GM20000 (cell line): Measurements from ENCODE around the gene TNPO1.
A peak's percentile ranks its signal among the peaks of the same experiment; 100 is the strongest.

Source experiments
- DNase-seq: peaks from one replicate; pipeline ENCODE4 v3.0.0; 2012; ENCODE audit warnings: low spot score
- CTCF ChIP-seq: IDR thresholded peaks from 2 replicates; pipeline ENCODE4 v1.5.1; 2012; ENCODE audit warnings: mild to moderate bottlenecking, control low read depth; ENCODE audit errors: extremely low read depth, missing control alignments

The TNPO1 gene

DNA sequence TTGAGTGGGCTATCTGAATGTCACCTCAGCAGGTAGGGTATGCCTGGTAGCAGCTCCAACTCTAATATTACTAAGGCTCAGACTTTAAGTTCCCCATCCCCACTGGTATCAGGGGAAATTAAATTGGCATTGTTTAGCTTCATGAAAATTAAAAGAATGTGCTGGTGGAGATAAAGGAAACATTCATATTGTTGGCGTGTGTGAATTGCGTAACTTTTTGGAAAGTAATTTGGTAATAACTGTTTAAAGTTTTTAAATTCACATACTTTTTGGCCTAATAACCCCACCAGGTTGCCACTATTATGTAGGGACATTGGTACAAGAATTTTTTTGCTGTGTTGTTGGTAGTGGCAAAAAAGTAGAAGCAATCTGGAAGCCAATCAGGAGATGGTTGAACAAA is 29.4 kb downstream of the TNPO1 start:
- DNase-seq = no peak
- no peak for TF ChIP-seq CTCF

- no peak for TF ChIP-seq CTCF
- no peak for DNase-seq
These were observed 30.0 kb downstream of the TNPO1 start for GRCh38 chr5:72846483-72846882.

GRCh38 chr5:72847439-72847838 is 31.0 kb downstream of the TNPO1 start:
- no peak for DNase-seq

DNA sequence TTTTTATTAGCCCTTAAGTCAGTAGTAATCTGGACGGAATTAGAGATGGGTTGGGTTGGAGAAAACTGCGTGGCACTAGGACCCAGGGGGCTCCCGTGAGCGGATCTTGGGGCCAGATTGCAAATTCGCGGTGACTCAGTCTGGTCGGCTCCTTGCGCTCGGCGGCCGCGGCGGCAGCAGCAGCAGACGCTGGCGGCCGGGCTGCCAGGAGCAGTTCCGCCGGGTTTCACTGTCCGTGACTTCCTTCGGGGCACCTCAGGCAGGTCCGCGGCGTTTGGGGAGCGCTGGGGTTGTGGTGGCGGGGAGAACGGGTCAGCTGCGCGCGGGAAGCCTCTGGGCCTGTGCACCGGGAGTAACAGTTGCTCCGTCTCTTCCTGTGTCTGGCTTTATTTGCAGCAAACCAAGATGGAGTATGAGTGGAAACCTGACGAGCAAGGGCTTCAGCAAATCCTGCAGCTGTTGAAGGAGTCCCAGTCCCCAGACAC is 31.6 kb downstream of the TNPO1 start:
- DNase-seq = peak; percentile 85
- no peak for TF ChIP-seq CTCF

More at GRCh38 chr5:72847439-72847838, 31.0 kb downstream of the TNPO1 start:
- no peak for TF ChIP-seq CTCF

GRCh38 chr5:72848474-72849428 is 32.3 kb downstream of the TNPO1 start:
- DNase-seq = peak; percentile 77
- TF ChIP-seq CTCF = no peak

GRCh38 chr5:72849546-72849945 is 33.1 kb downstream of the TNPO1 start:
- TF ChIP-seq CTCF = no peak
- DNase-seq = no peak

DNA sequence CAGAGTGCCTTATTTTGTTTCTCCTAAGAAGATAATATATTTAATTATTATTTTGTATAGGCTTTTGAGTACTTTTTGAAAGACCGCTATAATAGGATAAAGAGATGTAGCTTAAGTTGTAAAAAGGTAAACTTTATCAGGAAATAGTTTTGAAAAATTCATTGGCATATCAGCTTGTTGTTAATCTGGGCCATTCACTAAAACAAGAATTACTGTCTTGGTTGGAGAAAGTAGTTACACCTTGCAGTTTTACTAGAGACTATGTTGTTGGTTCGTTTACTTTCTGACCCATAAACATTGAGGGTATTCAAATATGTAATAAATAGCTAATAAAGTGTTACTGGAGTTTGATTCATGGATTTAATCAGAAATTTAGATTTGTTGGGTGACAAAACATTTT is 33.7 kb downstream of the TNPO1 start:
- no peak for TF ChIP-seq CTCF

More for the DNA sequence above, 33.7 kb downstream of the TNPO1 start:
- no peak for DNase-seq
